T-cell (primary cell): Measurements from ENCODE around the gene C16orf90. TPM values are rescaled to one million over a fixed set of nuclear protein-coding genes. Genes with fewer than 3 reads are reported as not detected.

ENCODE experiments used
- ATAC-seq, 4 experiments: fragments of 200-7000 bp in 3 of 4; fragments of 150-1000 bp in 1 of 4; cut with Tn5 transposase; replicated peaks in 1 of 4; 1 replicate in 3 of 4; 2 replicates in 1 of 4; pipeline ENCODE4 v1.10.0; 2021; ENCODE audit warnings: moderate library complexity in 3 of 4, mild to moderate bottlenecking in 2 of 4, moderate number of reproducible peaks in 1 of 4
- CTCF ChIA-PET, 2 donors: fragments of 300-600 bp; sonication (Branson Sonifier 250); formaldehyde crosslinking; loops; one replicate each; lab custom pipeline; 2022; ENCODE audit warnings: antibody characterized with exemption in 2 of 2; lab: Charles Lee
- POLR2A ChIA-PET, 2 donors: fragments of 300-600 bp; sonication (Branson Sonifier 250); formaldehyde crosslinking; loops; one replicate each; lab custom pipeline; 2022; ENCODE audit warnings: antibody characterized with exemption in 2 of 2; lab: Charles Lee
- DNase-seq, 35 experiments: peaks; one replicate each; pipeline versions ENCODE4 v3.0.0 to v3.0.0-alpha.2; 2013 to 2023
- H3K27ac ChIP-seq: one replicate; pipeline ENCODE4 v1.5.1; 2013; ENCODE audit warnings: low read length
- H3K27me3 ChIP-seq, 2 experiments: replicated peaks in 1 of 2; 1 replicate in 1 of 2; 2 replicates in 1 of 2; pipeline versions ENCODE4 v1.6.1 to v1.7.0; 2013; ENCODE audit warnings: low read length in 1 of 2, mixed read lengths in 1 of 2; ENCODE audit not compliant: control insufficient read depth in 2 of 2, insufficient read depth in 2 of 2; ENCODE audit errors: extremely low read depth in 1 of 2
- H3K36me3 ChIP-seq, 2 donors: 1 replicate in 1 of 2; 2 replicates in 1 of 2; pipeline versions ENCODE4 v1.6.1 to v1.7.0; 2013; ENCODE audit warnings: low read length in 1 of 2; ENCODE audit not compliant: control insufficient read depth in 2 of 2, insufficient read depth in 1 of 2; ENCODE audit errors: extremely low read depth in 1 of 2
- H3K4me1 ChIP-seq, 2 experiments: 1 replicate in 1 of 2; 2 replicates in 1 of 2; pipeline versions ENCODE4 v1.6.1 to v1.7.0; 2013; ENCODE audit warnings: low read length in 2 of 2, mixed read lengths in 1 of 2; ENCODE audit not compliant: insufficient read depth in 2 of 2, control insufficient read depth in 1 of 2; ENCODE audit errors: extremely low read depth in 1 of 2
- H3K4me3 ChIP-seq, 2 donors: 1 replicate in 1 of 2; 2 replicates in 1 of 2; pipeline versions ENCODE4 v1.5.1 to v1.7.0; 2013; ENCODE audit warnings: mild to moderate bottlenecking in 2 of 2, low read length in 1 of 2, moderate library complexity in 1 of 2; ENCODE audit not compliant: control insufficient read depth in 1 of 2; ENCODE audit errors: extremely low read depth in 1 of 2
- H3K9me3 ChIP-seq: 2 replicates; pipeline ENCODE4 v1.7.0; 2013
- H3K27ac Mint-ChIP-seq, 2 donors: one replicate each; pipeline ENCODE4 v1.8.0; 2020 to 2021; ENCODE audit warnings: mild to moderate bottlenecking in 2 of 2, mixed read lengths in 2 of 2
- H3K27me3 Mint-ChIP-seq, 2 donors: one replicate each; pipeline ENCODE4 v1.8.0; 2021 to 2022; ENCODE audit warnings: mixed read lengths in 2 of 2
- H3K36me3 Mint-ChIP-seq: one replicate; pipeline ENCODE4 v1.8.0; 2021; ENCODE audit warnings: mixed read lengths
- H3K4me1 Mint-ChIP-seq, 3 donors: one replicate each; pipeline ENCODE4 v1.8.0; 2020 to 2022; ENCODE audit warnings: mixed read lengths in 3 of 3, mild to moderate bottlenecking in 1 of 3
- H3K4me3 Mint-ChIP-seq, 3 donors: one replicate each; pipeline ENCODE4 v1.8.0; 2020 to 2022; ENCODE audit warnings: mild to moderate bottlenecking in 3 of 3, mixed read lengths in 3 of 3, moderate library complexity in 3 of 3
- H3K9me3 Mint-ChIP-seq, 3 donors: one replicate each; pipeline ENCODE4 v1.8.0; 2020 to 2022; ENCODE audit warnings: mixed read lengths in 3 of 3
- WGBS: methylation state at CpG from one replicate; pipeline ENCODE4 v1.1.5; 2013; ENCODE audit warnings: missing lambda C conversion rate; ENCODE audit not compliant: insufficient coverage; 5-methylcytosine and 5-hydroxymethylcytosine counted together
- total RNA-seq, 35 experiments: library from RNA in 6 of 35; stranded (reverse) in 6 of 35; fragments of 120-200 nt in 1 of 35; gene quantifications; one replicate each; pipeline versions ENCODE4 v1.2.1 to v1.2.4 and lab custom pipeline; 2013 to 2026

C16orf90 gene
- total RNA-seq, 5 donors from 2014 or later (not counting 1 experiment from before 2014, with no cell fraction given) = not detected

DNA sequence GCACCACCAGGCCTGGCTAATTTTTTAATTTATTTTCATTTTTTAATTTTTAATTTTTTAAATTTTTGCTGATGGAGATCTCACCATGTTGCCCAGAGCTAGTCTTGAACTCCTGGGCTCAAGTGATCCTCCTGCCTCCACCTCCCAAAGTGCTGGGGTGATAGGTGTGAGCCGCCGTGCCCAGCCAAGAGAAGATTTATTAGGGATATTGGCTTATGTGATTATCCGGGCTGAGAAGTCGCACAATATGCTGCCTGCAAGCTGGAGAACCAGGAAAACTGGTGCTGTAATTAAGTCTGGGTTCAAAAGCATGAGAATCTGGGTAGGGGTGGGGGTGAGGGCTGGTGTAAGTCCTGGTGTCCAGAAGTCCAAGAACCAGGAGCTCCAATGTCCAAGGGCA, 2.5 kb upstream of the C16orf90 start:
- Mint-ChIP-seq H3K27ac (no peak overlapping the region), H3K36me3 (no peaks in the 10 kb centered on the region), H3K27me3 (no peaks in the 10 kb centered on the region), H3K4me1 (peaks cover 29 to 30% (median 30%) of the 10 kb centered on the region in 3 donors), H3K4me3 (no peak overlapping the region), H3K9me3 (peaks cover 0 to 3% (median 0%) of the 10 kb centered on the region in 3 donors)
- POLR2A ChIA-PET = no interaction called here
- H3K36me3 ChIP-seq = no peaks in the 10 kb centered on the region
- CTCF ChIA-PET = no interaction called here
- no peaks in the 10 kb centered on the region for H3K27me3 ChIP-seq
- WGBS = 100% methylated on average over 4 of the region's 4 CpGs
- no peaks in the 10 kb centered on the region for H3K9me3 ChIP-seq
- H3K4me3 ChIP-seq = no peak overlapping the region
- ATAC-seq (no peak), DNase-seq (no peak)
- no peak overlapping the region for H3K27ac ChIP-seq
- H3K4me1 ChIP-seq = peaks cover 16 to 32% of the 10 kb centered on the region in 2 experiments

DNA sequence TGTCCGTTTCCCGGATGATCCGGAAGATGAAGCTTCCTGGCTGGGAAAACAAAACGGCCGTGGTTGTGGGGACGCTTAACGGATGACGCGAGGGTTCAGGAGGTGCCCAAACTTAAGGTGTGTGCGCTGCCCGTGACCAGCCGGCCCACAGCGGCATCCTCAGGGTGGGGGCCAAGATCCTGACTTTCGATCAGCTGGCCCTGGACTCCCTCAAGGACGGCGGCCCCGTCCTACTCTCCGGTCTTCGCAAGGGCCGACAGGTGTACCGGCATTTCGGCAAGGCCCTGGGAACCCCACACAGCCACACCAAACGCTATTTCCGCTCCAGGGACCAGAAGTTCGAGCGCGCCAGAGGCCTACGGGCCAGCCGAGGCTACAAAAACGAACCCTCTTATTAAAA, 1.1 kb upstream of the C16orf90 start:
- no peaks in the 10 kb centered on the region for H3K36me3 Mint-ChIP-seq
- Histone ChIP-seq H3K27ac (no peak overlapping the region), H3K4me3 (no peak overlapping the region), H3K9me3 (no peaks in the 10 kb centered on the region), H3K36me3 (no peaks in the 10 kb centered on the region), H3K4me1 (peaks cover 5 to 18% of the 10 kb centered on the region in 2 experiments), H3K27me3 (no peaks in the 10 kb centered on the region)
- DNase-seq = no peak
- H3K4me3 Mint-ChIP-seq = no peak overlapping the region
- H3K27ac Mint-ChIP-seq = no peak overlapping the region
- H3K9me3 Mint-ChIP-seq = peaks cover 0 to 3% (median 0%) of the 10 kb centered on the region in 3 donors
- 96% methylated on average over 27 of the region's 30 CpGs for WGBS
- POLR2A ChIA-PET = interaction anchor here (0.6 kb wide), 2 partner anchors 13 to 214 kb away, joined by 3 to 4 read pairs; no protein-coding TSS in a partner anchor
- peaks cover 16 to 17% (median 16%) of the 10 kb centered on the region in 3 donors for H3K4me1 Mint-ChIP-seq
- no peak for ATAC-seq
- CTCF ChIA-PET = interaction anchor here in 1 of 2 donors (0.6 kb wide), 1 partner anchor 52 kb away, joined by 3 read pairs; no protein-coding TSS in a partner anchor
- no peaks in the 10 kb centered on the region for H3K27me3 Mint-ChIP-seq

DNA sequence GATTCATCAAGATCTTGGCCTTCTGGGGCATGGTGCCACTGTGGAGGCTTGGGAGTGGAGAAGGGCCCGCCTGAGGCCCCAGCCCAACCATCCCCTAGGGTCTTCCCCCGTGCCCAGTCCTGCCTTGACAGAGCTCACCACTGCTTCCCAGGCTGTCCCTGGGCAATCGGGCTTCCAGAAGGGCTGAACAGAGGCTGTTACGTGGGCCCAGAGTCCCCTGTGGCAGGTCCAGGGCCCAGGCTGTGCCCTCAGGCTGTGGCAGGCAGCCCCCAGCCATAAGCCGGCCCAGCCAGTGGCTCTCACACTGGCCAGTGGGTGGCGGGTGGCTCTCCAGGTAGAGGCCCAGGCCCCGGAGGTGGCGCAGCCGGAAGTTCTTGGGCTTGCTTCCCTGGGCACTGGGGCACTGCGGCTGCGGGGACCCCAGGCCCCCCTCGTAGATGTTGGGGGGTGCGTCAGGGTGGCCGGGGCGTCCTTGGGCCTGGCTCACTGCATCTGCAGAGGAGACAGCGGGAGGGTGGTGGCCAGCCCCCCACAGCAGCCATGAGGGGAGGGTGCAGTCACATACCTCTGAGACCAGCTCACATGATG, 809 bp downstream of the C16orf90 start:
- Mint-ChIP-seq H3K27ac (no peak overlapping the region), H3K4me1 (peaks cover 4 to 7% (median 7%) of the 10 kb centered on the region in 3 donors), H3K9me3 (peaks cover 0 to 2% (median 0%) of the 10 kb centered on the region in 3 donors), H3K27me3 (no peaks in the 10 kb centered on the region), H3K4me3 (no peak overlapping the region), H3K36me3 (no peaks in the 10 kb centered on the region)
- Histone ChIP-seq H3K36me3 (no peaks in the 10 kb centered on the region), H3K27me3 (no peaks in the 10 kb centered on the region), H3K4me1 (no peaks in the 10 kb centered on the region), H3K9me3 (no peaks in the 10 kb centered on the region), H3K27ac (no peak overlapping the region), H3K4me3 (no peak overlapping the region)
- ChIA-PET POLR2A (no interaction called here), CTCF (no interaction called here)
- ATAC-seq = no peak
- DNase-seq = no peak
- 97% methylated on average over 14 of the region's 16 CpGs for WGBS

DNA sequence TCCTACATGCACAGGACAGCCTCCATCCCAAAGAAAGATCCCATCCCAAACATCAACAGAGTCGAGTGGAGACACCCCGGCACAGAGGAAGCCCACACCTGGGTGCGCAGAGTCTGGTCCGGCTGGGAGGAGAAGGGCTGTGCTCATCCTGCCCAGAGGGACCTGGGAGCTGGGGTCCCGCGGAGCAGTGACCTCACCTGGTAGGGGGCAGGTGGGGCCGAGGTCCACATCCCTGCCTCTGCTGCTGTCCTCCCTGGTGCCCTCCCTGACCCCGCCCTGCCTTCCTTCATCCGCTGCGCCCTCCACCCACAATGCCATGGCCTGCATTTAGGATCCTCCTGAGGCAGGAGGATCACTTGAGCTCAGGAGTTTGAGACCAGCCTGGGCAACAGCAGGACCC, 2.9 kb downstream of the C16orf90 start:
- Histone ChIP-seq H3K27me3 (no peaks in the 10 kb centered on the region), H3K4me1 (no peaks in the 10 kb centered on the region), H3K4me3 (no peak overlapping the region), H3K36me3 (peaks cover 1 to 5% of the 10 kb centered on the region in 2 donors), H3K9me3 (no peaks in the 10 kb centered on the region), H3K27ac (no peak overlapping the region)
- no peaks in the 10 kb centered on the region for H3K27me3 Mint-ChIP-seq
- H3K4me3 Mint-ChIP-seq = no peak overlapping the region
- H3K9me3 Mint-ChIP-seq = no peaks in the 10 kb centered on the region
- no peaks in the 10 kb centered on the region for H3K36me3 Mint-ChIP-seq
- H3K27ac Mint-ChIP-seq = no peak overlapping the region
- ATAC-seq (no peak), DNase-seq (no peak)
- ChIA-PET CTCF (no interaction called here), POLR2A (no interaction called here)
- 94% methylated on average over 7 of the region's 10 CpGs for WGBS
- peaks cover 0 to 4% (median 3%) of the 10 kb centered on the region in 3 donors for H3K4me1 Mint-ChIP-seq

DNA sequence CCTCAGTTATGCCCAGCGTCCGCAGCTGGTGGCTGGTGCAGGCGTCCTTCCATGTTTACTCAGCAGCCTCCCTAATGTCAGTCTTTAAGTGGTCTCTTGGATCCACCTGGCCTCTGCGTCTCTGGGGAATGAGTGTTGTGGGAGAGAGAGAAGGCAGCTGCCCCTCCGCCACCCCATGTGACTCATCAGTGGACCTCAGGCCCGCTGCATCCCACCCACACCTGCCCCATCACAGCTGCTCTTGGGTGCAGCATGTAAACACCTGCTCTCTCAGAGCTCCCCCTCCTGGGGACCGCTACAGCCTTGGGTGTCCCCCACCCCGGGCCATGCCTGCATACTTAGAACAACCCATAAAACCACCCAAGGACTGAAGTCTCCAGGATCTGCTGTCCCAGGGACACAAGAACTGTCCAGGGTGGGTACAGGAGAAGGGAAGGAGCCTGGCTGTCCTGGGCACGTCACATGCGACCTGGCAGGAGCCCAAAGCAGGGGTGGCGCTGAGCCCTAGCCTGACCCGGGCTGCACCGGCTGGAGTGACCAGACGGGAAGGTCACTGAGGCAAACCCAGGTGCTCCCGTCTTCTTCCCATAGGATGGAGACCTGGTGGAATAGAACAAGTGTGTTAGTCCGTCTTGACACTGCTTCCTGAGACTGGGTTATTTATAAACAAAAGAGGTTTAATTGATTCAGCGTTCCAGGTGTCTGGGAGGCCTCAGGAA, 4.2 kb downstream of the C16orf90 start:
- peak overlapping the region in 1 of 2 donors; percentile 69 for H3K27ac Mint-ChIP-seq
- no peaks in the 10 kb centered on the region for H3K4me1 ChIP-seq
- peaks cover 4% of the 10 kb centered on the region for H3K36me3 Mint-ChIP-seq
- DNase-seq (no peak), ATAC-seq (no peak)
- H3K9me3 ChIP-seq = no peaks in the 10 kb centered on the region
- H3K27me3 ChIP-seq = no peaks in the 10 kb centered on the region
- H3K27me3 Mint-ChIP-seq = no peaks in the 10 kb centered on the region
- no peak overlapping the region for H3K4me3 Mint-ChIP-seq
- H3K4me3 ChIP-seq = no peak overlapping the region
- H3K4me1 Mint-ChIP-seq = peaks cover 0 to 4% (median 3%) of the 10 kb centered on the region in 3 donors
- no peak overlapping the region for H3K27ac ChIP-seq
- H3K9me3 Mint-ChIP-seq = no peaks in the 10 kb centered on the region
- WGBS = 73% methylated on average over 7 of the region's 17 CpGs
- POLR2A ChIA-PET = no interaction called here
- H3K36me3 ChIP-seq = peaks cover 8 to 13% of the 10 kb centered on the region in 2 donors
- CTCF ChIA-PET = interaction anchor here in 1 of 2 donors (1.0 kb wide), 1 partner anchor 9 kb away, joined by 4 read pairs; no protein-coding TSS in a partner anchor

DNA sequence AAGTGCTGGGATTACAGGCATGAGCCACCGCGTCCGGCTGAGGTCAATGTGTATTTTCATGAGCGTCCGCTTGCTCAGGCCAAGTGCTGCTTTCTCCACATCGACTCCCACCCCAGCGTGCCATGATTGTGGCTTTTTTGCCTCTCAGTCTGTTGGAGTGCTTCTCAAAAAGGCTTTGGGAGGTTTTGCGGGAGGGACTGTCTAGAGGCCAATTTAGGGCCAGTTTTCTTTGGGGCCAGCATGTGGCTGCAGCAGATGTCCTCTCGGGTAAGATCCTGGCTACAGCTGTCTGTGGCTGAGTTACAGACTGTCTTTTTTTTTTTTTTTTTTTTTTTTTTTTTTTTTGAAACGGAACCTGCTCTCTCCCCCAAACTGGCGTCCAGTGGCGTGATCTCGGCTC, 6.5 kb downstream of the C16orf90 start:
- Histone ChIP-seq H3K36me3 (peaks cover 23 to 35% of the 10 kb centered on the region in 2 donors), H3K27me3 (no peaks in the 10 kb centered on the region), H3K27ac (no peak overlapping the region), H3K9me3 (no peaks in the 10 kb centered on the region), H3K4me3 (no peak overlapping the region), H3K4me1 (no peaks in the 10 kb centered on the region)
- H3K4me3 Mint-ChIP-seq = no peak overlapping the region
- ChIA-PET CTCF (no interaction called here), POLR2A (interaction anchor here in 1 of 2 donors (0.6 kb wide), 1 partner anchor 603 kb away, joined by 3 read pairs; no protein-coding TSS in a partner anchor)
- peaks cover 10% of the 10 kb centered on the region for H3K36me3 Mint-ChIP-seq
- H3K27ac Mint-ChIP-seq = no peak overlapping the region
- DNase-seq (no peak), ATAC-seq (no peak)
- peaks cover 0 to 4% (median 3%) of the 10 kb centered on the region in 3 donors for H3K4me1 Mint-ChIP-seq
- WGBS = no CpG with 5 or more reads among the region's 13 CpGs
- H3K9me3 Mint-ChIP-seq = no peaks in the 10 kb centered on the region
- H3K27me3 Mint-ChIP-seq = no peaks in the 10 kb centered on the region
